Peyer's patch (tissue), 4 donors: Measurements from ENCODE around the gene MAN2A1. TPM values are rescaled to one million over a fixed set of nuclear protein-coding genes. Genes with fewer than 3 reads are reported as not detected.

Experiments used
- DNase-seq, 3 donors: peaks; one replicate each; pipeline ENCODE4 v3.0.0-alpha.2; 2017 to 2019
- H3K27ac ChIP-seq, 4 donors: fragments of 200-600 bp; sonication (generic); one replicate each; pipeline ENCODE4 v1.5.1; 2016 to 2019
- H3K27me3 ChIP-seq, 2 donors: fragments of 200-600 bp; sonication (generic); one replicate each; pipeline ENCODE4 v1.5.1; 2019
- H3K36me3 ChIP-seq, 3 donors: fragments of 200-600 bp; sonication (generic); one replicate each; pipeline ENCODE4 v1.5.1; 2016 to 2019
- H3K4me1 ChIP-seq, 4 donors: fragments of 200-600 bp; sonication (generic); one replicate each; pipeline ENCODE4 v1.5.1; 2016 to 2019
- H3K4me3 ChIP-seq, 4 donors: fragments of 200-600 bp; sonication (generic); 1 replicate in 3 of 4; 2 replicates in 1 of 4; pipeline ENCODE4 v1.5.1; 2016 to 2019; ENCODE audit warnings: mild to moderate bottlenecking in 1 of 4
- H3K9me3 ChIP-seq, 4 donors: fragments of 200-600 bp; sonication (generic); one replicate each; pipeline ENCODE4 v1.5.1; 2016 to 2019; ENCODE audit warnings: mild to moderate bottlenecking in 1 of 4
- POLR2A ChIP-seq, 2 donors: fragments of 450-650 bp; IDR thresholded peaks; one replicate each; pipeline ENCODE4 v1.5.1; 2017; ENCODE audit warnings: antibody characterized with exemption in 2 of 2, mild to moderate bottlenecking in 2 of 2, moderate library complexity in 2 of 2
- total RNA-seq, 4 donors: library from RNA; depleted of rRNA; stranded (reverse); fragments of >200 nt; gene quantifications; one replicate each; pipeline ENCODE4 v1.1.0, GENCODE V29; 2016
- TF ChIP-seq, protein P1 (sequence below), 6 experiments: fragments of 450-650 bp in 4 of 6; fragments of 200-600 bp in 2 of 6; sonication (generic) in 1 of 6; IDR thresholded peaks; one replicate each; pipeline ENCODE4 v1.5.1; 2017 to 2019; ENCODE audit warnings: antibody characterized with exemption in 6 of 6, mild to moderate bottlenecking in 3 of 6, moderate library complexity in 1 of 6

The MAN2A1 gene
- total RNA-seq, 4 donors from 2014 or later, result 52.8 to 112 (median 95.3) TPM

DNA sequence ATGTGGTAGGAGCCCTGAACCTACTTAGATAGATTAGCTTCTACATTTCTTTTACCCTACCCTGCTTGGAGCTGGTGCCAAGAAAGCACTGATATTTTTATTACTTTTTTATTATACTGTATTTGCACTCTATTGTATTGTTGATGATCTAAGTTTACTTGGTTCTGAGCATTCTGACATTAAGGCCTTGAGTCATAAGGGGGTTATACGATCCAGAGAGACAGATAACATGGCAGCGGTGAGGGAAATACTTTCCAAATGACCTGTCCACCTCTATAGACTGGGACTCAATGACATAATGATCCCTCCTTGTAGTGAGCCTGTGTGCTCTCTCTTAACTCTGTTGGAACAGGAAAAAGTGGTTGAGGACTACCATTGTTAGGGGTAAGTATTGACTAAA lies 176.3 kb downstream of the MAN2A1 start:
- TF ChIP-seq POLR2A (IDR thresholded peaks at IDR 0.05), result no peak
- TF ChIP-seq, protein P1, sequence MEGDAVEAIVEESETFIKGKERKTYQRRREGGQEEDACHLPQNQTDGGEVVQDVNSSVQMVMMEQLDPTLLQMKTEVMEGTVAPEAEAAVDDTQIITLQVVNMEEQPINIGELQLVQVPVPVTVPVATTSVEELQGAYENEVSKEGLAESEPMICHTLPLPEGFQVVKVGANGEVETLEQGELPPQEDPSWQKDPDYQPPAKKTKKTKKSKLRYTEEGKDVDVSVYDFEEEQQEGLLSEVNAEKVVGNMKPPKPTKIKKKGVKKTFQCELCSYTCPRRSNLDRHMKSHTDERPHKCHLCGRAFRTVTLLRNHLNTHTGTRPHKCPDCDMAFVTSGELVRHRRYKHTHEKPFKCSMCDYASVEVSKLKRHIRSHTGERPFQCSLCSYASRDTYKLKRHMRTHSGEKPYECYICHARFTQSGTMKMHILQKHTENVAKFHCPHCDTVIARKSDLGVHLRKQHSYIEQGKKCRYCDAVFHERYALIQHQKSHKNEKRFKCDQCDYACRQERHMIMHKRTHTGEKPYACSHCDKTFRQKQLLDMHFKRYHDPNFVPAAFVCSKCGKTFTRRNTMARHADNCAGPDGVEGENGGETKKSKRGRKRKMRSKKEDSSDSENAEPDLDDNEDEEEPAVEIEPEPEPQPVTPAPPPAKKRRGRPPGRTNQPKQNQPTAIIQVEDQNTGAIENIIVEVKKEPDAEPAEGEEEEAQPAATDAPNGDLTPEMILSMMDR (IDR thresholded peaks at IDR 0.05), result no peak
- Histone ChIP-seq H3K4me3 (no peak overlapping the region), H3K4me1 (peaks cover 0 to 18% (median 0%) of the 10 kb centered on the region in 4 donors), H3K27me3 (no peaks in the 10 kb centered on the region), H3K9me3 (no peaks in the 10 kb centered on the region), H3K27ac (peak overlapping the region in 1 of 4 donors; percentile 58), H3K36me3 (peaks cover 0 to 31% (median 0%) of the 10 kb centered on the region in 3 donors)
- no peak for DNase-seq

DNA sequence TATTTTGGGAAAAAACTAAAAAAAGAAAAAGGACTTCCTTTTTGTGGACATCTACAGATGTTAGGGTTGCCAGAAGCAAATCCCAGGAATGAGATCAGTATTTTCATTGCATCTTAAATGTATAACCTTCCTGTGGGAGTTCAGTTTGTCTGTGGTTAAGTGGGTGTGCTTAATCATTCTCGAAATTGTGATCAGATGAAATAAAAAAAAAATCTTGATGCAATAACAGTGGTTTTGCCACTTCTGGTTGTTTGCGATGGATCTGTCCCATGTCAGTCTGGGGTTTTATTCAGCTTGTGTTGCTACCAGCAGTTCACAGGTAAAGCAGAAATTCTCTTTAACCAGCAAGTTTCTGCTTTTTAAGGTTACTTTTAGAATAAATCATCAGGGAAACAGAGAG lies 179.0 kb downstream of the MAN2A1 start:
- H3K9me3 ChIP-seq, result no peaks in the 10 kb centered on the region
- DNase-seq, result no peak
- H3K4me3 ChIP-seq, result no peak overlapping the region
- TF ChIP-seq, protein P1 (IDR thresholded peaks at IDR 0.05), result no peak
- TF ChIP-seq POLR2A (IDR thresholded peaks at IDR 0.05), result no peak
- peaks cover 0 to 18% (median 0%) of the 10 kb centered on the region in 4 donors for H3K4me1 ChIP-seq
- no peak overlapping the region for H3K27ac ChIP-seq
- H3K36me3 ChIP-seq, result peaks cover 0 to 27% (median 0%) of the 10 kb centered on the region in 3 donors
- no peaks in the 10 kb centered on the region for H3K27me3 ChIP-seq

DNA sequence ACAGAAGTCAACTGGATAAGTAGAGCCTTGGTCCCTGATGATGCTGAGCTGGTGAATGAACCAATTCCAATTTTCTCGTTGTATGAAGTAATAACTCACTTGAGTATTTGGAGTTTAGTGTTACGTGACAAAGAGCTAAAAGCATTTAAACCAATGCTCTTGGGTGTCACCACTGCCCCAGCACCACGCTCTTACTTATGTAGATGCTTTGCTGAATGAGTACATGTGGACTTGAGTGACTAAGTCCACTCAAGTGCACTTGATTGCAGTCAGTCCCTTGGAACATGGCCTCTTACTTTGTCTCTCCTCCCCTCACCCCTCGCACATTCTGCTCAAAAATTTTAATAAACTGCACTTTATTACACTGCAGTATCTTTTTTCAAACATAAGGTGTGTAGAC lies 184.0 kb downstream of the MAN2A1 start:
- Histone ChIP-seq H3K27ac (no peak overlapping the region), H3K4me1 (no peaks in the 10 kb centered on the region), H3K27me3 (no peaks in the 10 kb centered on the region), H3K9me3 (no peaks in the 10 kb centered on the region), H3K36me3 (no peaks in the 10 kb centered on the region), H3K4me3 (no peak overlapping the region)
- DNase-seq, result no peak
- TF ChIP-seq, protein P1 (IDR thresholded peaks at IDR 0.05), result no peak
- TF ChIP-seq POLR2A (IDR thresholded peaks at IDR 0.05), result no peak

DNA sequence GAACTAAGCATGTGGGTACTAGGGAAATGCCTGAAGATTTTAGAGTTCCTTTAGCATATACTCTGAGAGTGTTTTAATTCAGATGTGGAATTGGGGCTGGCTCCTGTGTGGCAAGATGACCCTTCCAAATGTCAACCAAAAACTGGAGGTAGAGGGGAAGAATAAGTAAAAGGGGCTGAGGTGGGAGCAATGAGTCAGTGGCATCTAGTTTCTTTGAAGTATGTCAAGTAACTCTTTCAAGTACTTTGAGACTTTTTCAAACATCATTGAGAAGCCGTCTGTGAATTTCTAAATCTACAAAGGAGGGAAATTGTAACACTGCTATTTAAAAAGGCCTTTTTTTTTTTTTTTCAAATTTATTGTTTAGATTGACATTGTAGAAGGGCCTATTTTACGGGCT lies 184.4 kb downstream of the MAN2A1 start:
- Histone ChIP-seq H3K4me3 (no peak overlapping the region), H3K27ac (no peak overlapping the region), H3K4me1 (no peaks in the 10 kb centered on the region), H3K9me3 (no peaks in the 10 kb centered on the region), H3K36me3 (no peaks in the 10 kb centered on the region), H3K27me3 (no peaks in the 10 kb centered on the region)
- no peak for DNase-seq
- no peak for TF ChIP-seq POLR2A (IDR thresholded peaks at IDR 0.05)

DNA sequence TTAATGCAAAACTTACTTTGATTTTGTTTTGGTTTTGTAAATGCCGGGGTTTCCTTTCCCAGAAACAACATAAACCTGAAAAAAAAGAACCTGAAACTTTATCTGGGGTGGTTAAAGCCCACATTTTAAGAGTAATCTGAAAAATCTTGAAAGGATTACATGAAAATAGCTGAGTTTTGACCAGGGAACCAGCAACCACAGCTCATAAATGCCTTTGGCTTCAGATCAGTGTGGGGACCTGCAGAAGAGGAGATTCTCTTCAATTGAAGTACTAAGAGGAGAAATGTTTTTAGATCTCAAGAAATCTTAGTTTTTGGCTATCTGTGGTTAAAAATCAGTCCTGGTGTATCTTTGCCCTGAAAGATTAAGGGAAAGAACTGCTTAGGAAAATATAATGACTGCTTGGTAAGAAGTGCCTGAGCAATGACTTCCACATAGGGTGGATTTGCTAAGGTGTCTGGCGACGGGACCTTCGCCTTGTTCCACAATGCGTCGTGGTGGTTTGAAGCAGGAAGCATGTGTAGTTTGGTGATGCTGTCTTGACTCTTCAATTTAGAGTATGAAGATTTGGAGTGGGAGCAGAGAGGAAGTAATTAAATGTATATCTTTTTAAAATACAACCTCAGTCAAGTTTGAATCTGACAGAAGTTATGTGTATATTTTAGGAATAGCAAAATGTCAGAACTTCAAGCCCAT lies 186.5 kb downstream of the MAN2A1 start:
- H3K36me3 ChIP-seq, result no peaks in the 10 kb centered on the region
- TF ChIP-seq POLR2A (IDR thresholded peaks at IDR 0.05), result no peak
- TF ChIP-seq, protein P1 (IDR thresholded peaks at IDR 0.05), result no peak
- H3K27ac ChIP-seq, result no peak overlapping the region
- H3K4me1 ChIP-seq, result no peaks in the 10 kb centered on the region
- no peak overlapping the region for H3K4me3 ChIP-seq
- no peaks in the 10 kb centered on the region for H3K9me3 ChIP-seq
- DNase-seq, result no peak
- no peaks in the 10 kb centered on the region for H3K27me3 ChIP-seq

DNA sequence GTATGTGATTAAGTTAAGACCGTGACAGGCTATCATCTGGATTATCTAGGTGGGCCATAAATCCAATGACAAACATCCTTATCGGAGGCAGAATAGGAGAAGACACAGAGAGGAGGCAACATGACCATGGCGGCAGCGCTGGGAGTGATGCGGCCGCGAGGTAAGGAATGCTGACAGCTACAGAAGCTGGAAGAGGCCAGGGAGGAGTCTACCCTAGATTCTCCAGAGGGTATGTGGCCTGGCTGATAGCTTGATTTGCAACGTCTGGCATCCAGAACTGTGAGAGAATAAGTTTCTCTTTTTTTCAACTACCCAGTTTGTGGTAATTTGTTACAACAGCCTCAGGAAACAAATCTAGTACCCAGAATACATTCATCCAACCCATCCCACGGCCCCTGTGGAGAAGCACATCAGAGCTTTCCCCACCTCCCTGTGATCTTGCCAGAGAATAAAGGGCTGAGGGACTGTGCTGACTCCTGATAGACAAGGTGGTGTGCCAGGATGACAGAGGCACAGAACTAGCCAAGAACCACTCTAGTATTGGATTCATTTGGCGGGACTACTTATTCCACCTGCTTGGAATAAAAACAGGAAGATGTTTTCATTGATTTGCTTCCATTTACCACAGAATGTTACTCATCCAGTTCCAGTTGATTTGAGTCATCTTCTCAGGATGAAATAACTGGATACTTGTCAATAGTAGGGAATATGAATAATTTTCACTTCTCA lies 187.4 kb downstream of the MAN2A1 start:
- H3K36me3 ChIP-seq, result no peaks in the 10 kb centered on the region
- DNase-seq, result no peak
- no peaks in the 10 kb centered on the region for H3K4me1 ChIP-seq
- H3K27ac ChIP-seq, result no peak overlapping the region
- no peaks in the 10 kb centered on the region for H3K27me3 ChIP-seq
- TF ChIP-seq POLR2A (IDR thresholded peaks at IDR 0.05), result no peak
- TF ChIP-seq, protein P1 (IDR thresholded peaks at IDR 0.05), result no peak
- H3K9me3 ChIP-seq, result no peaks in the 10 kb centered on the region
- H3K4me3 ChIP-seq, result no peak overlapping the region
